ENCODE data around the gene PKNOX2.
A peak's percentile ranks its signal among the peaks of the same experiment; 100 is the strongest.

PKNOX2 gene

GRCh38 chr11:125313271-125314219 is 149.0 kb downstream of the PKNOX2 start:
- DNase-seq (ENCODE audit: insufficient read length) (no peak), FAIRE-seq (no peak)
- TF ChIP-seq POLR2AphosphoS5 (IDR thresholded peaks at IDR 0.05; ENCODE audit: low read depth, low read length), result no peak
- no peak for TF ChIP-seq POLR2A (IDR thresholded peaks at IDR 0.05; ENCODE audit: low read depth, low read length)
- TF ChIP-seq TAF1 (IDR thresholded peaks at IDR 0.05; ENCODE audit: borderline replicate concordance, low read depth, low read length), result no peak

- no peak for DNase-seq (ENCODE audit: insufficient read length)
- TF ChIP-seq POLR2AphosphoS5 (IDR thresholded peaks at IDR 0.05; ENCODE audit: low read depth, low read length) (no peak), POLR2A (IDR thresholded peaks at IDR 0.05; ENCODE audit: low read depth, low read length) (no peak), TAF1 (IDR thresholded peaks at IDR 0.05; ENCODE audit: borderline replicate concordance, low read depth, low read length) (no peak)
- FAIRE-seq, result no peak
Observed at GRCh38 chr11:125314276-125315078, 149.9 kb downstream of the PKNOX2 start.

GRCh38 chr11:125315079-125315740 is 150.7 kb downstream of the PKNOX2 start:
- FAIRE-seq, result no peak
- TF ChIP-seq POLR2A (IDR thresholded peaks at IDR 0.05; ENCODE audit: low read depth, low read length) (no peak), POLR2AphosphoS5 (IDR thresholded peaks at IDR 0.05; ENCODE audit: low read depth, low read length) (no peak), TAF1 (IDR thresholded peaks at IDR 0.05; ENCODE audit: borderline replicate concordance, low read depth, low read length) (no peak)
- DNase-seq (ENCODE audit: insufficient read length), result no peak

- FAIRE-seq, result no peak
- DNase-seq (ENCODE audit: insufficient read length), result no peak
- no peak for TF ChIP-seq TAF1 (IDR thresholded peaks at IDR 0.05; ENCODE audit: borderline replicate concordance, low read depth, low read length)
- TF ChIP-seq POLR2A (IDR thresholded peaks at IDR 0.05; ENCODE audit: low read depth, low read length), result no peak
- TF ChIP-seq POLR2AphosphoS5 (IDR thresholded peaks at IDR 0.05; ENCODE audit: low read depth, low read length), result no peak
Observed at GRCh38 chr11:125317416-125317815, 152.9 kb downstream of the PKNOX2 start.

GRCh38 chr11:125319649-125320048 is 155.1 kb downstream of the PKNOX2 start:
- no peak for TF ChIP-seq POLR2A (IDR thresholded peaks at IDR 0.05; ENCODE audit: low read depth, low read length)
- TF ChIP-seq TAF1 (IDR thresholded peaks at IDR 0.05; ENCODE audit: borderline replicate concordance, low read depth, low read length), result no peak
- no peak for TF ChIP-seq POLR2AphosphoS5 (IDR thresholded peaks at IDR 0.05; ENCODE audit: low read depth, low read length)
- no peak for DNase-seq (ENCODE audit: insufficient read length)
- no peak for FAIRE-seq

GRCh38 chr11:125320347-125321076 is 156.0 kb downstream of the PKNOX2 start:
- FAIRE-seq (peak; percentile 9), DNase-seq (ENCODE audit: insufficient read length) (no peak)
- TF ChIP-seq POLR2AphosphoS5 (IDR thresholded peaks at IDR 0.05; ENCODE audit: low read depth, low read length) (no peak), POLR2A (IDR thresholded peaks at IDR 0.05; ENCODE audit: low read depth, low read length) (no peak), TAF1 (IDR thresholded peaks at IDR 0.05; ENCODE audit: borderline replicate concordance, low read depth, low read length) (no peak)

- DNase-seq (ENCODE audit: insufficient read length) (no peak), FAIRE-seq (no peak)
- no peak for TF ChIP-seq TAF1 (IDR thresholded peaks at IDR 0.05; ENCODE audit: borderline replicate concordance, low read depth, low read length)
- no peak for TF ChIP-seq POLR2A (IDR thresholded peaks at IDR 0.05; ENCODE audit: low read depth, low read length)
- no peak for TF ChIP-seq POLR2AphosphoS5 (IDR thresholded peaks at IDR 0.05; ENCODE audit: low read depth, low read length)
Observed at GRCh38 chr11:125322289-125322688, 157.7 kb downstream of the PKNOX2 start.

GRCh38 chr11:125325196-125325595 is 160.6 kb downstream of the PKNOX2 start:
- DNase-seq (ENCODE audit: insufficient read length), result no peak
- no peak for TF ChIP-seq POLR2AphosphoS5 (IDR thresholded peaks at IDR 0.05; ENCODE audit: low read depth, low read length)
- TF ChIP-seq POLR2A (IDR thresholded peaks at IDR 0.05; ENCODE audit: low read depth, low read length), result no peak
- no peak for TF ChIP-seq TAF1 (IDR thresholded peaks at IDR 0.05; ENCODE audit: borderline replicate concordance, low read depth, low read length)
- no peak for FAIRE-seq

GRCh38 chr11:125326126-125326525 is 161.6 kb downstream of the PKNOX2 start:
- no peak for DNase-seq (ENCODE audit: insufficient read length)
- TF ChIP-seq POLR2AphosphoS5 (IDR thresholded peaks at IDR 0.05; ENCODE audit: low read depth, low read length), result no peak
- no peak for TF ChIP-seq TAF1 (IDR thresholded peaks at IDR 0.05; ENCODE audit: borderline replicate concordance, low read depth, low read length)
- no peak for TF ChIP-seq POLR2A (IDR thresholded peaks at IDR 0.05; ENCODE audit: low read depth, low read length)
- no peak for FAIRE-seq

GRCh38 chr11:125327518-125328224 is 163.1 kb downstream of the PKNOX2 start:
- TF ChIP-seq POLR2AphosphoS5 (IDR thresholded peaks at IDR 0.05; ENCODE audit: low read depth, low read length) (no peak), POLR2A (IDR thresholded peaks at IDR 0.05; ENCODE audit: low read depth, low read length) (no peak), TAF1 (IDR thresholded peaks at IDR 0.05; ENCODE audit: borderline replicate concordance, low read depth, low read length) (no peak)
- no peak for FAIRE-seq

More at GRCh38 chr11:125327518-125328224, 163.1 kb downstream of the PKNOX2 start:
- no peak for DNase-seq (ENCODE audit: insufficient read length)

Measured in GM12892 (cell line).